Mucosa of descending colon (tissue), 3 donors: ENCODE data around the gene MCTP1. TPM values are rescaled to one million over a fixed set of nuclear protein-coding genes. Genes with fewer than 3 reads are reported as not detected.
A peak's percentile ranks its signal among the peaks of the same experiment; 100 is the strongest.

ENCODE experiments used
- ATAC-seq: fragments of 200-7000 bp; cut with Tn5 transposase; one replicate; pipeline ENCODE4 v1.9.1; 2020; ENCODE audit warnings: mild to moderate bottlenecking, moderate library complexity
- DNase-seq, 3 donors: peaks; one replicate each; pipeline ENCODE4 v3.0.0-alpha.2; 2020
- H3K36me3 ChIP-seq: fragments of 200-600 bp; one replicate; pipeline ENCODE4 v1.8.0; 2021; ENCODE audit warnings: low read depth, mild to moderate bottlenecking
- H3K4me1 ChIP-seq: fragments of 200-600 bp; one replicate; pipeline ENCODE4 v1.8.0; 2021; ENCODE audit warnings: low read depth, mild to moderate bottlenecking
- H3K4me3 ChIP-seq: fragments of 200-600 bp; one replicate; pipeline ENCODE4 v1.8.0; 2021; ENCODE audit warnings: mild to moderate bottlenecking
- H3K9me3 ChIP-seq: fragments of 200-600 bp; one replicate; pipeline ENCODE4 v1.8.0; 2021; ENCODE audit warnings: mild to moderate bottlenecking
- intact Hi-C, 2 donors: fragments of 100-400 bp; cut with DNase I in 1 of 2; cut with micrococcal nuclease in 1 of 2; formaldehyde crosslinking; loops; one replicate each; pipeline versions ENCODE4 v1.11.0 to v1.11.1; 2022; cut with DNase I, micrococcal nuclease
- long read RNA-seq, 2 donors: library from polyadenylated mRNA; unstranded; transcript quantifications; one replicate each; pipeline ENCODE4 v2.0.0, GENCODE V29; 2019 to 2021
- total RNA-seq, 3 donors: library from RNA; stranded (reverse); fragmentation: NEBNext Ultra II Directional in 2 of 3; extraction: Animal tissue kit (Norgen Biotek cat#: 25700) in 2 of 3; gene quantifications; one replicate each; pipeline versions ENCODE4 v1.2.1 to v1.2.4, GENCODE V29; 2021 to 2023
- TF ChIP-seq, protein P1 (sequence below): fragments of 200-600 bp; IDR thresholded peaks from one replicate; pipeline ENCODE4 v1.8.0; 2022; ENCODE audit warnings: antibody characterized with exemption, mild to moderate bottlenecking
- donor health status: DM: no; HTN: no; CAD: no; lungs with moderate emphysema.
- donor health status: DM: no; HTN: no; CAD: no.
- donor health status: DM: no; HTN: yes; CAD: no.

MCTP1 gene
- 10 to 100 TPM in 1 of 3 donors, 1 to 10 TPM in 2; 6.8 to 12.3 (median 7.7) TPM for total RNA-seq
- long read RNA-seq, donor 1, partial matches to known transcripts: 1 of 2 reads
- long read RNA-seq, donor 1, other reads (novel, unspliced or antisense): 1 of 2 reads
- long read RNA-seq, donor 2, partial matches to known transcripts: 0 of 2 reads
- long read RNA-seq, donor 2, other reads (novel, unspliced or antisense): 2 of 2 reads

DNA sequence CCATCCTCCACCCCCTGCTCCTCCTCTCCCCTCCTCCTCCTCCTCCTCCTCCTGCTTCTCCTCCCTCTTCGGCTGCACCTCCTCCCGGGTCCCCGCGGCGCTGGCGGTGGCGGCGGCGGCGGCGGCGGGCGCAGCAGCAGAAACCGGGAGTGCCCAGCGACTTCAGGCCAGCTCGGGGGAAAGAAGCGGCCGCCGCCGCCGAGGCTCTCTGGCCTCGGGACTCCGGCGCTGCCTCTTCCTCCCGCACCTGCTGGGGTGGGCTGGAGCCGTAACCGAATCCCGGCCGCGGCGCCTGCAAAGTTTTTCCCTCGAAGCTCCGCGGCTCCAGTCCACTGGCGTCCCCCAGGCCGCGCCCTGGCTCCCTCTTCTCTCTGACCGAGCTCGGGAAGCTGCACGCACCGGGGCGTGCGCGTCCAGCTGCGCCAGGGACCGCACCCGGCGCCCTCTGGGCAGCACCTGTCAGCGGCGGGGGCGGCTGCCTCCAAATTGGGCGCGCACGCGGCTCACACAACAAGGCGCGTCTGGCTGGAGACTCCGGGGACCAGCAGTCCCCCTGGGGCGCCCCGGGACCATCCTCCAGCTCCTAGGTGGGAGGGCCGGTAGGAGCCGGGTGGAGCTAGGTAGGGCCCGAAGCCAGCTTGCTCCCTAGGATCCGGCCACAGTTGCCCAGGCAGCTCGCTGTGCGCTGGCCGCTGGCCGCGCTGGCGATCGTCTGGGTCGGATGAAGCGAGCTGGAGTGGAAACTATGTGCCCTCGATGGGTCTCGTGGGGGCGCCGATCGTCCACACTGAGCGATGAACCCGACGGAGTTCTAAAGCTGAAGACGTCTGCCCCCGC is at the start of gene MCTP1:
Gene MCTP1, minus strand, starts transcription at position 523 of the 837 bp plus-strand sequence.
- ATAC-seq: peak; percentile 63
- peak; percentile 4 to 49 (median 32) for DNase-seq
- Histone ChIP-seq H3K4me3 (no peak within 1 kb of the TSS), H3K36me3 (no peaks in the 10 kb centered on the region), H3K9me3 (no peaks in the 10 kb centered on the region), H3K4me1 (peaks cover 8% of the 10 kb centered on the region)
- TF ChIP-seq, protein P1, sequence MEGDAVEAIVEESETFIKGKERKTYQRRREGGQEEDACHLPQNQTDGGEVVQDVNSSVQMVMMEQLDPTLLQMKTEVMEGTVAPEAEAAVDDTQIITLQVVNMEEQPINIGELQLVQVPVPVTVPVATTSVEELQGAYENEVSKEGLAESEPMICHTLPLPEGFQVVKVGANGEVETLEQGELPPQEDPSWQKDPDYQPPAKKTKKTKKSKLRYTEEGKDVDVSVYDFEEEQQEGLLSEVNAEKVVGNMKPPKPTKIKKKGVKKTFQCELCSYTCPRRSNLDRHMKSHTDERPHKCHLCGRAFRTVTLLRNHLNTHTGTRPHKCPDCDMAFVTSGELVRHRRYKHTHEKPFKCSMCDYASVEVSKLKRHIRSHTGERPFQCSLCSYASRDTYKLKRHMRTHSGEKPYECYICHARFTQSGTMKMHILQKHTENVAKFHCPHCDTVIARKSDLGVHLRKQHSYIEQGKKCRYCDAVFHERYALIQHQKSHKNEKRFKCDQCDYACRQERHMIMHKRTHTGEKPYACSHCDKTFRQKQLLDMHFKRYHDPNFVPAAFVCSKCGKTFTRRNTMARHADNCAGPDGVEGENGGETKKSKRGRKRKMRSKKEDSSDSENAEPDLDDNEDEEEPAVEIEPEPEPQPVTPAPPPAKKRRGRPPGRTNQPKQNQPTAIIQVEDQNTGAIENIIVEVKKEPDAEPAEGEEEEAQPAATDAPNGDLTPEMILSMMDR: no peak
- intact Hi-C loops: no loop called here

DNA sequence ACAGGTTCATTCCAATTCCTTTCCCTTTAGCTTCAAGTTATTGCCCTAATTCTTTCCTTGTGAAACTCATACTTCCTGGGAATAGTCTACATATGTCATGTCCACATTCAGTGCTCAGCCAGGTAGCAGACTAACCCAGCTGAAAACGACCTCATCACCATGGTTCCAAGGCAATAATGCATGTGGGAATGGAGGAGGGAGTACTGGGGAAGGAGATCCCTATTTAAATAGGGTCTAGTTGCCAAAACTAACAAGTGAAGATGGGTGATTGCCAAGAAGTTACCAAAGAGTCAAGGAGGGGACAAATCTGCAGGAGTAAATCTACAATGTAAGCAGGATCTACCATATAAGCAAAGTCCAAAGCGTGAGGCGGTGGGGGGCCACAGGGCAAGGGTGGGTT is 47.3 kb upstream of the MCTP1 start:
- Histone ChIP-seq H3K4me1 (no peaks in the 10 kb centered on the region), H3K9me3 (no peaks in the 10 kb centered on the region), H3K36me3 (no peaks in the 10 kb centered on the region), H3K4me3 (no peak overlapping the region)
- DNase-seq (no peak), ATAC-seq (no peak)
- TF ChIP-seq, protein P1: no peak
- intact Hi-C loops: no loop called here

DNA sequence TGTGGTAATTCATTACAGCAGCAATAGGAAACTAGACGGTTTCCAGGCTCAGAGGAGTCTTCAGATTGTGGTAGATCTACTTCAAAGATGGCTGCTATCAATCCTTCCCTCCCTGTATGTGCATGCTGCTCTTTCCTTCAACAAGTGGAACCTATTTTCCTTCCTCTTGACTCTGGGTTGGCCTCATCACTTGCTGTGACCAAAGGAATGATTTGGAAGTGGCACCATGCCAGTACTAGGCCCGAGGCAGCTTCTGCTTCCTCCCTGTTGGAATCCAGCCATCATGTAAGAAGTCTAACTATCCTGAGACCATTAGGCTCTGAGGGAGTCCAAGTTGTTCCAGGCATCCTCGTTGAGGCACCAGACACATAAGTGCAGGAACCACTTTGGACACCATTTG is 46.5 kb upstream of the MCTP1 start:
- H3K4me1 ChIP-seq: no peaks in the 10 kb centered on the region
- intact Hi-C loops: no loop called here
- H3K36me3 ChIP-seq: no peaks in the 10 kb centered on the region
- no peaks in the 10 kb centered on the region for H3K9me3 ChIP-seq
- TF ChIP-seq, protein P1: no peak
- ATAC-seq (no peak), DNase-seq (no peak)
- no peak overlapping the region for H3K4me3 ChIP-seq

DNA sequence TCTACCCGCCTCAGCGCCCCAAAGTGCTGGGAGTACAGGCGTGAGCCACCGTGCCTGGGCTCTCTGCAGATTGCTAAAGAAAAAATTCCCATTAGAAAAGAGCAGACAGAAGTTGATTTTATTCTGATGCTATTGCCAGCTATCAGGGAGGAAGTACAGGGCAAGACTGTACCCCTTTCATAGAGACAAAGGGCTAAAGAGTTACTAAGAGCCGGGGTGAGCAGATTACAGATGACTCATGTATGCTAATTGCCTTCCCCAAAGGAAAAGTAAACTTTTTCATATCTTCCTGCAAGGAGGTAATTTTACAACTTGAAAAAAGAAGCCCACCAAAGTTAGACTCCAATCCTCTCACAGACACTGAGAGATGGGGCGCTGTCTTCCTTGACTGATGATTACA is 42.3 kb upstream of the MCTP1 start:
- ATAC-seq: no peak
- intact Hi-C loops: no loop called here

DNA sequence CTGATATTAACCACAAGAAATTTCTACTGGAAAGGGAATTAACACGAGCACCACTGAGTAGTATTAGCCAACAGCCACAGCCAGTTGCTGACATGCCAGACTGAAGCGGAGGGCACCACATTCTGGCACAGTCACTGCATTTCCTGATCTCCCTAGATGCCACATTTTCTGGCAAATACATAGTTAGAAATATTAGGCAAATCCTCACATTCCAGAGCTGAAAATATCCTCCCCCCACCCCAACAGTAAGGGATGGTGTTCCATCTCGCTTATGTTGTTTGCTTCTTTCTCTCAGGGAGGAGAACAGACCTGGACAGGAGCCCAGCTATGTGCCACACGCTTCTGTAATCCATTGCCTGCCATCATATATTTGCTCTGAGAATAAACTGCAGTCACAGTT is 32.8 kb upstream of the MCTP1 start:
- no peaks in the 10 kb centered on the region for H3K9me3 ChIP-seq
- TF ChIP-seq, protein P1: no peak
- H3K36me3 ChIP-seq: no peaks in the 10 kb centered on the region
- intact Hi-C loops: no loop called here
- no peak for DNase-seq
- no peak overlapping the region for H3K4me3 ChIP-seq
- no peak for ATAC-seq
- H3K4me1 ChIP-seq: no peaks in the 10 kb centered on the region

More for the DNA sequence above, 42.3 kb upstream of the MCTP1 start:
- Histone ChIP-seq H3K9me3 (no peaks in the 10 kb centered on the region), H3K4me3 (no peak overlapping the region), H3K36me3 (no peaks in the 10 kb centered on the region), H3K4me1 (no peaks in the 10 kb centered on the region)
- DNase-seq: no peak
- TF ChIP-seq, protein P1: no peak
